ENCODE data around the gene FERMT3. TPM values are rescaled to one million over a fixed set of nuclear protein-coding genes. Genes with fewer than 3 reads are reported as not detected.
"Not testable (repeated sequence)": the region's sequence is repeated elsewhere in the genome, so short reads cannot be mapped to it uniquely, and the experiment has no call there.

Gene FERMT3
- 100 to 1,000 TPM; 195 to 203 TPM for total RNA-seq

GRCh38 chr11:64206457-64207255, at the start of gene FERMT3:
FERMT3 (plus strand) TSS chr11:64206721; CDS start chr11:64207365, 644 bp downstream.
- Mint-ChIP-seq H3K4me3 (peak within 1 kb of the TSS; percentile 96), H3K27me3 (no peaks in the 10 kb centered on the region), H3K36me3 (peaks cover 59% of the 10 kb centered on the region), H3K4me1 (ENCODE audit: low read depth) (peaks cover 48% of the 10 kb centered on the region), H3K9me3 (no peaks in the 10 kb centered on the region), H3K27ac (peak within 1 kb of the TSS; percentile 99)
- POLR2A ChIA-PET, result interaction anchor here (0.6 to 5.5 kb wide), 20 partner anchors 8 to 763 kb away, joined by 3 to 111 read pairs (median 8); partner anchors contain the start of genes ESRRA, NUDT22, PRDX5 and STIP1
- intact Hi-C loops (cut with micrococcal nuclease), result loop anchor here (1.0 kb wide), 6 partner anchors 19 to 99 kb away; partner anchors contain the start of genes DNAJC4, ESRRA, NUDT22 and TRPT1
- DNase-seq, result peak; percentile 88
- CTCF ChIA-PET, result interaction anchor here (0.7 to 6.5 kb wide), 11 partner anchors 10 to 125 kb away, joined by 3 to 106 read pairs (median 7); partner anchors contain the start of genes BAD, CATSPERZ, ESRRA and NUDT22

DNA sequence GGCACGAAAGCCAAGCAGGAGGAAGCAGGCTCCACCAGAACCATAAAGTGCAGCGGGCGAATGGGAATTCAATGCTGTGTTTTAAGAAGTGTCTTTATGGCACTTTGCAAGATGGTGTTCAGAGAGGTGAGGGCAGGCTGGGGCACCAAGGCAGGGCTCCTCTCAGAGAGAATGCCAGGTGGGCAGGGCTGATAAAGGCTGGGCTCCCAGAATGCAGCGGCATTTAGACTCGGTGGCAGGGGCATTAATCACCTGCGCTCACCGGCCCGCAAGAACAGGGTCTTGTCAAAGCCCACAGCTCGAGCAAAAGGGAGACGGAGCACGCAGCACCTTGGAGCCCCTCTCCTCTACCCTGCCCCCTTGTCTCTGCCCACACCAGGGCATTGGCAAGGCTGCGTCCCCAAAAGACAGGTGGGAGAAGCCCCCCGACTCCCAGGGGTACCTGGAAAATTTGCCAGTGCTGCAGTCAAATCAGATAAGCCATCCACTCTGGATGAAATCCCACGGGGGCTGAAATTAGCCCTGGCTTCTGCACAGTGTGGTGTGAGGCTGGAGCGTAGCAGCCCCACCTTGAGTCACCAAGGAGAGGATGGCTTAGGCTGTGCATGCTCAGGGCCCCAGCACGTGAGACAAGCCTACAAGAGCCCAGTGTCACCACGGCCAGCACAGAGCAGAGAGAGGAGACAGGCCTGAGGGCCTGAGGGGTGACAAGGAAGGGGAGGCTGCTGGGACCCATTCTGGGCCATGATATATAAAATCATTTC, 48.7 kb upstream of the FERMT3 start:
- Mint-ChIP-seq H3K36me3 (no peaks in the 10 kb centered on the region), H3K4me1 (ENCODE audit: low read depth) (peaks cover 3% of the 10 kb centered on the region), H3K4me3 (no peak overlapping the region), H3K27ac (no peak overlapping the region), H3K9me3 (no peaks in the 10 kb centered on the region), H3K27me3 (no peaks in the 10 kb centered on the region)
- ChIA-PET CTCF (no interaction called here), POLR2A (no interaction called here)
- intact Hi-C loops (cut with micrococcal nuclease), result no loop called here
- no peak for DNase-seq

- Mint-ChIP-seq H3K27me3 (no peaks in the 10 kb centered on the region), H3K9me3 (no peaks in the 10 kb centered on the region), H3K4me1 (ENCODE audit: low read depth) (peaks cover 9% of the 10 kb centered on the region), H3K36me3 (no peaks in the 10 kb centered on the region), H3K4me3 (no peak overlapping the region), H3K27ac (no peak overlapping the region)
- intact Hi-C loops (cut with micrococcal nuclease), result no loop called here
- no peak for DNase-seq
- CTCF ChIA-PET, result interaction anchor here (1.4 to 1.5 kb wide), 2 partner anchors 12 to 324 kb away, joined by 3 to 5 read pairs; no protein-coding TSS in a partner anchor
- POLR2A ChIA-PET, result no interaction called here
Observed at GRCh38 chr11:64161037-64161436, 45.5 kb upstream of the FERMT3 start.

DNA sequence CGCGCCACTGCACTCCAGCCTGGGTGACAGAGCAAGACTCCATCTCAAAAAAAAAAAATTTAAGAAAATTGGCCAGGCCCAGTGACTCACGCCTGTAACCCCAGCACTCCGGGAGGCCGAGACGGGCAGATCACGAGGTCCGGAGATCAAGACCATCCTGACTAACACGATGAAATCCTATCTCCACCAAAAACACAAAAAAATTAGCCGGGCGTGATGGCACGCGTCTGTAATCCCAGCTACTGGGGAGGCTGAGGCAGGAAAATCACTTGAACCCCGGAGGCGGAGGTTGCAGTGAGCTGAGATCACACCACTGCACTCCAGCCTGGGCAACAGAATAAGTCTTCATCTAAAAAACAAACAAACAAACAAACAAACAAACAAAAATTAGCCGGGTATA, 43.8 kb upstream of the FERMT3 start:
- POLR2A ChIA-PET, H3K27me3 Mint-ChIP-seq, H3K36me3 Mint-ChIP-seq: not testable (repeated sequence)

GRCh38 chr11:64163951-64164350, 42.6 kb upstream of the FERMT3 start:
- intact Hi-C loops (cut with micrococcal nuclease), result no loop called here
- DNase-seq, result no peak
- Mint-ChIP-seq H3K27ac (no peak overlapping the region), H3K4me1 (ENCODE audit: low read depth) (peaks cover 15% of the 10 kb centered on the region), H3K9me3 (no peaks in the 10 kb centered on the region), H3K4me3 (no peak overlapping the region), H3K36me3 (no peaks in the 10 kb centered on the region), H3K27me3 (no peaks in the 10 kb centered on the region)
- ChIA-PET POLR2A (no interaction called here), CTCF (interaction anchor here (0.9 to 4.7 kb wide), 5 partner anchors 11 to 163 kb away, joined by 3 to 20 read pairs (median 10); no protein-coding TSS in a partner anchor)

More for the DNA sequence above, 43.8 kb upstream of the FERMT3 start:
- H3K4me3 Mint-ChIP-seq; DNase-seq; H3K9me3 Mint-ChIP-seq; H3K27ac Mint-ChIP-seq; intact Hi-C loops (cut with micrococcal nuclease): not testable (repeated sequence)
- H3K4me1 Mint-ChIP-seq (ENCODE audit: low read depth), result peaks cover 15% of the 10 kb centered on the region
- CTCF ChIA-PET, result interaction anchor here (2.0 to 4.7 kb wide), 3 partner anchors 10 to 162 kb away, joined by 10 to 20 read pairs (median 10); no protein-coding TSS in a partner anchor

GRCh38 chr11:64164392-64165312, 41.9 kb upstream of the FERMT3 start:
- intact Hi-C loops (cut with micrococcal nuclease), result no loop called here
- CTCF ChIA-PET, result interaction anchor here (0.7 to 4.7 kb wide), 6 partner anchors 12 to 164 kb away, joined by 3 to 20 read pairs (median 8); no protein-coding TSS in a partner anchor
- no peaks in the 10 kb centered on the region for H3K36me3 Mint-ChIP-seq

GRCh38 chr11:64165481-64165841, 41.1 kb upstream of the FERMT3 start:
- no peak overlapping the region for H3K27ac Mint-ChIP-seq
- intact Hi-C loops (cut with micrococcal nuclease), result no loop called here
- H3K36me3 Mint-ChIP-seq, result no peaks in the 10 kb centered on the region
- POLR2A ChIA-PET, result interaction anchor here (1.0 to 1.1 kb wide), 2 partner anchors 21 to 139 kb away, joined by 3 to 6 read pairs; partner anchors contain the start of gene STIP1
- no peaks in the 10 kb centered on the region for H3K9me3 Mint-ChIP-seq
- H3K4me1 Mint-ChIP-seq (ENCODE audit: low read depth), result peaks cover 15% of the 10 kb centered on the region
- H3K4me3 Mint-ChIP-seq, result peak overlapping the region; percentile 75
- CTCF ChIA-PET, result interaction anchor here (0.7 to 4.7 kb wide), 4 partner anchors 13 to 136 kb away, joined by 3 to 20 read pairs (median 4); no protein-coding TSS in a partner anchor
- peak; percentile 22 for DNase-seq
- no peaks in the 10 kb centered on the region for H3K27me3 Mint-ChIP-seq

More at GRCh38 chr11:64164392-64165312, 41.9 kb upstream of the FERMT3 start:
- Mint-ChIP-seq H3K9me3 (no peaks in the 10 kb centered on the region), H3K27me3 (no peaks in the 10 kb centered on the region), H3K4me1 (ENCODE audit: low read depth) (peaks cover 15% of the 10 kb centered on the region), H3K4me3 (peak overlapping the region; percentile 75), H3K27ac (no peak overlapping the region)
- POLR2A ChIA-PET, result interaction anchor here (1.0 to 1.1 kb wide), 2 partner anchors 22 to 140 kb away, joined by 3 to 6 read pairs; partner anchors contain the start of gene STIP1
- no peak for DNase-seq

- peak; percentile 88 for DNase-seq
- H3K36me3 Mint-ChIP-seq, result no peaks in the 10 kb centered on the region
- peaks cover 15% of the 10 kb centered on the region for H3K4me1 Mint-ChIP-seq (ENCODE audit: low read depth)
- H3K4me3 Mint-ChIP-seq, result peak within 1 kb of the TSS; percentile 87
- ChIA-PET POLR2A (interaction anchor here (0.8 to 1.8 kb wide), 7 partner anchors 9 to 138 kb away, joined by 3 to 16 read pairs (median 4); partner anchors contain the start of genes FERMT3 and STIP1), CTCF (interaction anchor here (0.9 to 4.7 kb wide), 5 partner anchors 13 to 180 kb away, joined by 3 to 20 read pairs (median 4); no protein-coding TSS in a partner anchor)
- intact Hi-C loops (cut with micrococcal nuclease), result loop anchor here (2.0 kb wide), 1 partner anchor 19 kb away; no protein-coding TSS in a partner anchor
- H3K27ac Mint-ChIP-seq, result peak within 1 kb of the TSS; percentile 74
- H3K27me3 Mint-ChIP-seq, result no peaks in the 10 kb centered on the region
- H3K9me3 Mint-ChIP-seq, result no peaks in the 10 kb centered on the region
Observed at GRCh38 chr11:64165842-64166635, 40.5 kb upstream of the FERMT3 start, which contains the start of gene MACROD1. MACROD1 (minus strand) TSS chr11:64166113; CDS start chr11:64165994, 119 bp downstream.

GRCh38 chr11:64170419-64170818, 36.1 kb upstream of the FERMT3 start:
- Mint-ChIP-seq H3K36me3 (peaks cover 6% of the 10 kb centered on the region), H3K27ac (no peak overlapping the region), H3K27me3 (no peaks in the 10 kb centered on the region), H3K4me3 (no peak overlapping the region), H3K9me3 (peaks cover 8% of the 10 kb centered on the region), H3K4me1 (ENCODE audit: low read depth) (peaks cover 6% of the 10 kb centered on the region)
- DNase-seq, result no peak
- intact Hi-C loops (cut with micrococcal nuclease), result no loop called here
- ChIA-PET CTCF (interaction anchor here (0.8 kb wide), 1 partner anchor 131 kb away, joined by 3 read pairs; no protein-coding TSS in a partner anchor), POLR2A (no interaction called here)

DNA sequence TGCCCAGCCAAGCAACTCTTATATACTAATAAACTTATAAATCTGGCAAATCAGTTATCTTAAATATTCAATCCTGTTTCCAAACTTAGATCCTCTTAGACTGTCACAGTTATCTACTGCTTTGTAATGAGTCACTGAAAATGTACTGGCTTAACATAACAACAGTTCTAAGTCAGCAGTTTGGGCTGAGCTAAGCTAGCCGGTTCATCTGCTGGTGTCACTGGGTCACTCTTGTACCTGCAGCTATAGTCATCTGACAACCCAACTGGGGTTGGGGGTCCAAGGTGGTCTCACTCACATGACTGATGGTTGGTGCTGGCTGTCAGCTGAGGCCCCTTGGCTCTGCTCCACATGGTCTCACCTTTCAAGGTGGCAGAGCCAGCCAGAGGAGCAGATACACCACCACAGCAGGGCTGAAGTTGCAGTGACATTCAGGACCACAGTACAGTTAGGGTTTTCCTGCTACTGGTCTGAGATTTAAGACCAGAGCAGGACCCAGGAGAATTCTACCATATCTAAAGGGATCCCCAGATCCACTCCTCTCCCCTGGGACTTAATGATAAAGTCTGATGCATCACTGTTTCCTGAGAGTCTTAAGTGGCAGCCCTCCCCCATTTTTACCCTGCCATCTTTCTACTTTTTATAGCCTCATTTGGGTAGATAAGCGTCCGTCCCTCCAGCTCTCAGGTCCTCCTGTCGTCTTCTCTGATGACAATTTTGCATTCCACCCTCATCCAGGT, 32.7 kb upstream of the FERMT3 start:
- no peak for DNase-seq
- Mint-ChIP-seq H3K36me3 (peaks cover 6% of the 10 kb centered on the region), H3K9me3 (peaks cover 8% of the 10 kb centered on the region), H3K4me1 (ENCODE audit: low read depth) (peaks cover 22% of the 10 kb centered on the region), H3K4me3 (no peak overlapping the region), H3K27ac (no peak overlapping the region), H3K27me3 (no peaks in the 10 kb centered on the region)
- POLR2A ChIA-PET, result no interaction called here
- CTCF ChIA-PET, result interaction anchor here (2.1 kb wide), 1 partner anchor 12 kb away, joined by 8 read pairs; the partner anchor contains the start of gene STIP1
- intact Hi-C loops (cut with micrococcal nuclease), result no loop called here

All from activated CD4-positive, alpha-beta memory T cell treated with anti-CD3 and anti-CD28 coated beads for 36 hours (primary cell).